Testis (tissue), 2 donors: ENCODE measurements around the gene CCDC106.

ENCODE experiments used
- POLR2A ChIP-seq: fragments of 450-650 bp; IDR thresholded peaks from one replicate; pipeline ENCODE4 v1.6.1; 2017; ENCODE audit warnings: antibody characterized with exemption, mild to moderate bottlenecking, moderate library complexity
- TF ChIP-seq, protein P1 (sequence below), 3 experiments: fragments of 450-650 bp in 2 of 3; fragments of 200-600 bp in 1 of 3; sonication (generic) in 1 of 3; IDR thresholded peaks; one replicate each; pipeline ENCODE4 v1.5.1; 2016 to 2019; ENCODE audit warnings: antibody characterized with exemption in 3 of 3, mild to moderate bottlenecking in 2 of 3, moderate library complexity in 1 of 3

DNA sequence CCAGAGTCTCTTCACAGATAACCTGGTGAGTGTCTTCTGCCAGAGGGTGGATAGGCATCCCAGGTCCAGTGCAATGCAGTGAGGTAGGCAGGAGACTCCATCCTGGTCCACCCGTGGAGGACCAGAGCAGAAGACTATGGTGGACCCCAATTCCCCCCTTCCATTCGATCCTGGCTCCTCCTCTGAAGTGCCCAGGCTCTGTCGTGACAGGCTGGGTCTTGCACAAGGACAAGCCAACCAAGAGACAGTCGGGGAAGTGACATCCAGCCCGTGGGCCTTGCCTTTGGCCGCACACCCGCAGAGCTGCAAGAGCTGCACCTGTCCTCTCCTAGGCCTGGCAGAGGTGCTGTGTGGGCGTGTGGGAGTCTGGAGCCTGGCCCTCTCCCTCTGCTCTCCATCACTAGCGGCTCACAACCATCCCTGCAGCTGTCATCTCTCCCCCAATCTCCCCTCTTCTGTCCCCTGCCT lies 26.8 kb upstream of the CCDC106 start:
- TF ChIP-seq, protein P1, sequence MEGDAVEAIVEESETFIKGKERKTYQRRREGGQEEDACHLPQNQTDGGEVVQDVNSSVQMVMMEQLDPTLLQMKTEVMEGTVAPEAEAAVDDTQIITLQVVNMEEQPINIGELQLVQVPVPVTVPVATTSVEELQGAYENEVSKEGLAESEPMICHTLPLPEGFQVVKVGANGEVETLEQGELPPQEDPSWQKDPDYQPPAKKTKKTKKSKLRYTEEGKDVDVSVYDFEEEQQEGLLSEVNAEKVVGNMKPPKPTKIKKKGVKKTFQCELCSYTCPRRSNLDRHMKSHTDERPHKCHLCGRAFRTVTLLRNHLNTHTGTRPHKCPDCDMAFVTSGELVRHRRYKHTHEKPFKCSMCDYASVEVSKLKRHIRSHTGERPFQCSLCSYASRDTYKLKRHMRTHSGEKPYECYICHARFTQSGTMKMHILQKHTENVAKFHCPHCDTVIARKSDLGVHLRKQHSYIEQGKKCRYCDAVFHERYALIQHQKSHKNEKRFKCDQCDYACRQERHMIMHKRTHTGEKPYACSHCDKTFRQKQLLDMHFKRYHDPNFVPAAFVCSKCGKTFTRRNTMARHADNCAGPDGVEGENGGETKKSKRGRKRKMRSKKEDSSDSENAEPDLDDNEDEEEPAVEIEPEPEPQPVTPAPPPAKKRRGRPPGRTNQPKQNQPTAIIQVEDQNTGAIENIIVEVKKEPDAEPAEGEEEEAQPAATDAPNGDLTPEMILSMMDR (IDR thresholded peaks at IDR 0.05), result no peak
- no peak for TF ChIP-seq POLR2A
